Prostate gland (tissue), 2 donors: ENCODE results near the gene KLF1.

Experiments used
- CTCF ChIP-seq, 4 experiments: fragments of 200-600 bp in 2 of 4; fragments of 450-650 bp in 2 of 4; sonication (generic) in 2 of 4; IDR thresholded peaks; 1 replicate in 3 of 4; 2 replicates in 1 of 4; pipeline ENCODE4 v1.5.1; 2016 to 2019; ENCODE audit warnings: antibody characterized with exemption in 4 of 4, mild to moderate bottlenecking in 2 of 4, moderate library complexity in 2 of 4
- POLR2A ChIP-seq: fragments of 450-650 bp; IDR thresholded peaks from one replicate; pipeline ENCODE4 v1.6.1; 2016; ENCODE audit warnings: antibody characterized with exemption, mild to moderate bottlenecking
- POLR2AphosphoS5 ChIP-seq: sonication (generic); formaldehyde crosslinking; IDR thresholded peaks from one replicate; pipeline ENCODE4 v1.6.1; 2017; ENCODE audit warnings: antibody characterized with exemption

GRCh38 chr19:12886969-12887747 is at the start of gene KLF1:
- TF ChIP-seq POLR2AphosphoS5, result no peak
- TF ChIP-seq CTCF (IDR thresholded peaks at IDR 0.05), result no peak
- TF ChIP-seq POLR2A, result no peak
